IMR-90 (cell line): ENCODE data around the gene SPOCK3. TPM values are rescaled to one million over a fixed set of nuclear protein-coding genes. Genes with fewer than 3 reads are reported as not detected.

Experiments used
- ATAC-seq: fragments of 200-7000 bp; cut with Tn5 transposase; 2 replicates; pipeline ENCODE4 v1.9.1; 2020; ENCODE audit warnings: low read depth, mild to moderate bottlenecking, moderate library complexity
- BruUV-seq: library from RNA; stranded (reverse); fragments of 400-500 nt; replicated peaks from 2 replicates; lab custom pipeline; 2021; lab: Mats Ljungman, UMichigan
- CTCF ChIA-PET: fragments of 300-600 bp; formaldehyde crosslinking; extraction: SDS; loops from one replicate; lab custom pipeline; 2021; ENCODE audit warnings: antibody characterized with exemption; lab: Yijun Ruan, JAX
- POLR2A ChIA-PET: fragments of 300-600 bp; sonication (Branson Sonifier 250); formaldehyde crosslinking; loops from one replicate; lab custom pipeline; 2022; ENCODE audit warnings: antibody characterized with exemption; ENCODE audit not compliant: unreplicated experiment; lab: Charles Lee
- DNase-seq: peaks from one replicate; pipeline ENCODE4 v3.0.0; 2013
- H2AFZ ChIP-seq: replicated peaks from 2 replicates; pipeline ENCODE3; 2013; ENCODE audit warnings: low read length, mild to moderate bottlenecking; ENCODE audit not compliant: poor library complexity
- H2AK5ac ChIP-seq: 2 replicates; pipeline ENCODE4 v1.6.1; 2013; ENCODE audit warnings: low read depth, low read length, inconsistent platforms
- H2AK9ac ChIP-seq: replicated peaks from 2 replicates; pipeline ENCODE3; 2013; ENCODE audit warnings: mild to moderate bottlenecking, low read depth, low read length, moderate library complexity; ENCODE audit not compliant: poor library complexity
- H2BK120ac ChIP-seq: 2 replicates; pipeline ENCODE4 v1.6.1; 2013; ENCODE audit warnings: low read depth, low read length, inconsistent platforms
- H2BK15ac ChIP-seq: 3 replicates; pipeline ENCODE4 v1.6.1; 2013; ENCODE audit warnings: low read depth, low read length, inconsistent platforms
- H2BK20ac ChIP-seq: 2 replicates; pipeline ENCODE4 v1.6.1; 2013; ENCODE audit warnings: low read depth, mild to moderate bottlenecking, inconsistent platforms, low read length, moderate library complexity
- H2BK5ac ChIP-seq: 2 replicates; pipeline ENCODE4 v1.6.1; 2013; ENCODE audit warnings: mild to moderate bottlenecking, low read depth, low read length, inconsistent platforms; ENCODE audit not compliant: poor library complexity, severe bottlenecking
- H3K14ac ChIP-seq: replicated peaks from 2 replicates; pipeline ENCODE4 v1.6.1; 2013; ENCODE audit warnings: low read depth, low read length, inconsistent platforms
- H3K18ac ChIP-seq: 2 replicates; pipeline ENCODE4 v1.6.1; 2013; ENCODE audit warnings: low read depth, low read length, control low read depth
- H3K23ac ChIP-seq: 2 replicates; pipeline ENCODE4 v1.6.1; 2013; ENCODE audit warnings: low read depth, low read length, inconsistent platforms
- H3K27ac ChIP-seq: 2 replicates; pipeline ENCODE4 v1.5.1; 2013; ENCODE audit warnings: mild to moderate bottlenecking, control low read depth, low read length; ENCODE audit not compliant: insufficient read depth
- H3K27me3 ChIP-seq: 2 replicates; pipeline ENCODE4 v1.6.1; 2013; ENCODE audit warnings: low read length; ENCODE audit not compliant: control insufficient read depth, insufficient read depth
- H3K36me3 ChIP-seq: 2 replicates; pipeline ENCODE4 v1.6.1; 2013; ENCODE audit warnings: low read length, mixed read lengths; ENCODE audit not compliant: control insufficient read depth, insufficient read depth
- H3K4ac ChIP-seq: 2 replicates; pipeline ENCODE4 v1.6.1; 2013; ENCODE audit warnings: low read depth, low read length, inconsistent platforms
- H3K4me1 ChIP-seq: 2 replicates; pipeline ENCODE4 v1.6.1; 2013; ENCODE audit warnings: low read length, mixed read lengths; ENCODE audit not compliant: control insufficient read depth, insufficient read depth
- H3K4me2 ChIP-seq: 2 replicates; pipeline ENCODE4 v1.6.1; 2013; ENCODE audit warnings: low read depth, mild to moderate bottlenecking, control low read depth, low read length, moderate library complexity
- H3K4me3 ChIP-seq: 2 replicates; pipeline ENCODE4 v1.5.1; 2013; ENCODE audit warnings: low read depth, mild to moderate bottlenecking, control low read depth, low read length, moderate library complexity; ENCODE audit not compliant: insufficient read depth
- H3K56ac ChIP-seq: 2 replicates; pipeline ENCODE4 v1.6.1; 2013; ENCODE audit warnings: low read length, inconsistent platforms; ENCODE audit not compliant: insufficient read depth; ENCODE audit errors: extremely low read depth
- H3K79me1 ChIP-seq, 2 experiments: 2 replicates each; pipeline ENCODE4 v1.6.1; 2013; ENCODE audit warnings: low read length in 2 of 2, inconsistent platforms in 1 of 2, low read depth in 1 of 2
- H3K9ac ChIP-seq: 2 replicates; pipeline ENCODE4 v1.6.1; 2013; ENCODE audit warnings: low read depth, low read length, control low read depth
- H3K9me1 ChIP-seq: 2 replicates; pipeline ENCODE4 v1.6.1; 2013; ENCODE audit warnings: low read length, inconsistent platforms; ENCODE audit not compliant: insufficient read depth
- H3K9me3 ChIP-seq: 2 replicates; pipeline ENCODE4 v1.6.1; 2013; ENCODE audit warnings: low read length; ENCODE audit not compliant: control insufficient read depth, insufficient read depth
- H4K20me1 ChIP-seq: 2 replicates; pipeline ENCODE4 v1.6.1; 2013; ENCODE audit warnings: low read length, inconsistent platforms; ENCODE audit not compliant: insufficient read depth
- H4K5ac ChIP-seq: 2 replicates; pipeline ENCODE4 v1.6.1; 2013; ENCODE audit warnings: mild to moderate bottlenecking, low read depth, low read length, control low read depth
- H4K8ac ChIP-seq, 2 experiments: 2 replicates each; pipeline ENCODE4 v1.6.1; 2013; ENCODE audit warnings: low read depth in 2 of 2, low read length in 2 of 2, control low read depth in 1 of 2, inconsistent platforms in 1 of 2
- H4K91ac ChIP-seq: 2 replicates; pipeline ENCODE4 v1.6.1; 2013; ENCODE audit warnings: low read depth, low read length, inconsistent platforms; ENCODE audit not compliant: insufficient read depth
- BHLHE40 ChIP-seq: fragments of 150-350 bp; IDR thresholded peaks from 2 replicates; pipeline ENCODE4 v1.6.1; 2016; ENCODE audit warnings: mild to moderate bottlenecking, low read depth, low read length
- CEBPB ChIP-seq: IDR thresholded peaks from 2 replicates; pipeline ENCODE4 v1.6.1; 2012; ENCODE audit warnings: low read depth, low read length, improper control_type of control experiment
- CHD1 ChIP-seq: IDR thresholded peaks from 2 replicates; pipeline ENCODE4 v1.6.1; 2012; ENCODE audit warnings: low read depth, low read length, improper control_type of control experiment
- CTCF ChIP-seq: conservative IDR thresholded peaks from 2 replicates; pipeline ENCODE4 v1.5.1; 2012; ENCODE audit warnings: mild to moderate bottlenecking, low read depth, low read length, improper control_type of control experiment
- FOS ChIP-seq: fragments of 150-350 bp; IDR thresholded peaks from 2 replicates; pipeline ENCODE4 v1.6.1; 2016; ENCODE audit warnings: low read depth, low read length
- MAFK ChIP-seq: IDR thresholded peaks from 2 replicates; pipeline ENCODE4 v1.6.1; 2012; ENCODE audit warnings: low read depth, low read length, improper control_type of control experiment
- MAZ ChIP-seq: IDR thresholded peaks from 2 replicates; pipeline ENCODE4 v1.6.1; 2012; ENCODE audit warnings: low read depth, mild to moderate bottlenecking, low read length, improper control_type of control experiment, moderate library complexity, borderline replicate concordance
- MXI1 ChIP-seq: IDR thresholded peaks from 2 replicates; pipeline ENCODE4 v1.6.1; 2012; ENCODE audit warnings: low read depth, mild to moderate bottlenecking, low read length, moderate library complexity, borderline replicate concordance
- POLR2A ChIP-seq: IDR thresholded peaks from 2 replicates; pipeline ENCODE4 v1.6.1; 2012; ENCODE audit warnings: mild to moderate bottlenecking, low read depth, low read length
- RAD21 ChIP-seq: IDR thresholded peaks from 2 replicates; pipeline ENCODE4 v1.6.1; 2012; ENCODE audit warnings: low read length, improper control_type of control experiment
- RCOR1 ChIP-seq: IDR thresholded peaks from 2 replicates; pipeline ENCODE4 v1.6.1; 2012; ENCODE audit warnings: mild to moderate bottlenecking, low read length, improper control_type of control experiment; ENCODE audit not compliant: insufficient replicate concordance
- RFX5 ChIP-seq: IDR thresholded peaks from 2 replicates; pipeline ENCODE4 v1.8.0; 2012; ENCODE audit warnings: low read depth, mild to moderate bottlenecking, low read length, moderate library complexity
- SMC3 ChIP-seq: fragments of 150-350 bp; IDR thresholded peaks from 2 replicates; pipeline ENCODE4 v1.6.1; 2016; ENCODE audit warnings: low read depth, mild to moderate bottlenecking, antibody characterized with exemption, low read length, moderate library complexity
- WGBS, 2 experiments: methylation state at CpG; one replicate each; pipeline versions ENCODE4 v1.1.5 to v1.1.7; 2013; ENCODE audit warnings: missing lambda C conversion rate in 2 of 2; ENCODE audit not compliant: insufficient read length in 1 of 2; ENCODE audit errors: extremely low coverage in 2 of 2; 5-methylcytosine and 5-hydroxymethylcytosine counted together
- dilution Hi-C: fragments of 300-500 bp; cut with HindIII; formaldehyde crosslinking; loops from one replicate; pipeline ENCODE4 v1.14.3; 2018; ENCODE audit warnings: low sequenced_read_pairs; ENCODE audit not compliant: unreplicated experiment
- in situ Hi-C: fragments of 300-500 bp; cut with MboI; formaldehyde crosslinking; loops from 3 replicates; pipeline ENCODE4 v1.14.3; 2019; ENCODE audit warnings: low sequenced_read_pairs, inconsistent platforms, mixed read lengths
- intact Hi-C: fragments of 100-400 bp; cut with micrococcal nuclease; formaldehyde crosslinking; loops from 2 replicates; pipeline ENCODE4 v1.10.0; 2022
- polyA plus RNA-seq, 3 experiments: library from polyadenylated mRNA; depleted of rRNA; stranded (reverse); fragments of >200 nt; gene quantifications; 2 replicates each; pipeline ENCODE4 v1.2.3, GENCODE V29; 2012; ENCODE audit warnings: low replicate concordance in 1 of 3
- total RNA-seq: library from RNA; depleted of rRNA; stranded (reverse); fragments of >200 nt; gene quantifications from 2 replicates; pipeline ENCODE4 v1.2.3, GENCODE V29; 2012
- TF ChIP-seq, protein P1 (sequence below): fragments of 150-350 bp; IDR thresholded peaks from 2 replicates; pipeline ENCODE4 v1.6.1; 2017; ENCODE audit warnings: mild to moderate bottlenecking, antibody characterized with exemption, low read length, low read depth
- TF ChIP-seq, protein P2 (sequence below): fragments of 150-350 bp; IDR thresholded peaks from 2 replicates; pipeline ENCODE4 v1.6.1; 2016; ENCODE audit warnings: low read depth, mild to moderate bottlenecking, low read length, moderate library complexity, borderline replicate concordance

Gene SPOCK3
- total and polyA plus RNA-seq, 2 of the 4 experiments (the other 2 are of a cell fraction): not detected

GRCh38 chr4:166688835-166689234 is 545.5 kb downstream of the SPOCK3 start:
- TF ChIP-seq CTCF: no peak
- no peak for TF ChIP-seq BHLHE40
- TF ChIP-seq CHD1: no peak
- TF ChIP-seq SMC3: no peak
- TF ChIP-seq RAD21: no peak
- TF ChIP-seq, protein P1, sequence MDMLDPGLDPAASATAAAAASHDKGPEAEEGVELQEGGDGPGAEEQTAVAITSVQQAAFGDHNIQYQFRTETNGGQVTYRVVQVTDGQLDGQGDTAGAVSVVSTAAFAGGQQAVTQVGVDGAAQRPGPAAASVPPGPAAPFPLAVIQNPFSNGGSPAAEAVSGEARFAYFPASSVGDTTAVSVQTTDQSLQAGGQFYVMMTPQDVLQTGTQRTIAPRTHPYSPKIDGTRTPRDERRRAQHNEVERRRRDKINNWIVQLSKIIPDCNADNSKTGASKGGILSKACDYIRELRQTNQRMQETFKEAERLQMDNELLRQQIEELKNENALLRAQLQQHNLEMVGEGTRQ: no peak
- TF ChIP-seq CEBPB: no peak
- TF ChIP-seq MAZ: no peak
- TF ChIP-seq RFX5: no peak
- TF ChIP-seq MAFK: no peak
- no peak for TF ChIP-seq POLR2A
- TF ChIP-seq FOS: no peak
- no peak for TF ChIP-seq MXI1
- TF ChIP-seq, protein P2, sequence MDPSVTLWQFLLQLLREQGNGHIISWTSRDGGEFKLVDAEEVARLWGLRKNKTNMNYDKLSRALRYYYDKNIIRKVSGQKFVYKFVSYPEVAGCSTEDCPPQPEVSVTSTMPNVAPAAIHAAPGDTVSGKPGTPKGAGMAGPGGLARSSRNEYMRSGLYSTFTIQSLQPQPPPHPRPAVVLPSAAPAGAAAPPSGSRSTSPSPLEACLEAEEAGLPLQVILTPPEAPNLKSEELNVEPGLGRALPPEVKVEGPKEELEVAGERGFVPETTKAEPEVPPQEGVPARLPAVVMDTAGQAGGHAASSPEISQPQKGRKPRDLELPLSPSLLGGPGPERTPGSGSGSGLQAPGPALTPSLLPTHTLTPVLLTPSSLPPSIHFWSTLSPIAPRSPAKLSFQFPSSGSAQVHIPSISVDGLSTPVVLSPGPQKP: no peak
- TF ChIP-seq RCOR1: no peak
- no peak overlapping the region for H3K4me3 ChIP-seq
- H2AK9ac ChIP-seq: no peak overlapping the region
- no peak overlapping the region for H2BK5ac ChIP-seq
- no peak overlapping the region for H2BK15ac ChIP-seq
- ChIA-PET POLR2A (no interaction called here), CTCF (no interaction called here)
- BruUV-seq: no TSS peak
- no peak overlapping the region for H3K56ac ChIP-seq
- H2BK120ac ChIP-seq: no peak overlapping the region
- H3K27me3 ChIP-seq: no peaks in the 10 kb centered on the region
- H3K4me1 ChIP-seq: no peaks in the 10 kb centered on the region
- H3K18ac ChIP-seq: no peak overlapping the region
- no peak overlapping the region for H3K27ac ChIP-seq
- DNase-seq (no peak), ATAC-seq (no peak)
- H3K9me1 ChIP-seq: no peaks in the 10 kb centered on the region
- dilution Hi-C loops: no loop called here
- no peak overlapping the region for H2AK5ac ChIP-seq
- H4K5ac ChIP-seq: no peak overlapping the region
- H4K8ac ChIP-seq: no peak overlapping the region
- no peak overlapping the region for H2AFZ ChIP-seq
- no peak overlapping the region for H4K91ac ChIP-seq
- no peak overlapping the region for H3K14ac ChIP-seq
- H3K9me3 ChIP-seq: peaks cover 2% of the 10 kb centered on the region
- H3K4ac ChIP-seq: no peak overlapping the region
- H3K4me2 ChIP-seq: no peak overlapping the region
- in situ Hi-C loops: no loop called here
- no peaks in the 10 kb centered on the region for H3K36me3 ChIP-seq
- H3K9ac ChIP-seq: no peak overlapping the region
- H2BK20ac ChIP-seq: no peak overlapping the region
- no peaks in the 10 kb centered on the region for H3K79me1 ChIP-seq
- WGBS, 2 experiments: no CpG with 5 or more reads among the region's 2 CpGs
- no peak overlapping the region for H3K23ac ChIP-seq
- H4K20me1 ChIP-seq: no peaks in the 10 kb centered on the region
- intact Hi-C loops: no loop called here
